ENCODE measurements around the gene PPP1R13B.

PPP1R13B gene

GRCh38 chr14:103745424-103745823 is 102.0 kb downstream of the PPP1R13B start:
- no peak for DNase-seq (ENCODE audit: low read depth in 2 of 2)

DNA sequence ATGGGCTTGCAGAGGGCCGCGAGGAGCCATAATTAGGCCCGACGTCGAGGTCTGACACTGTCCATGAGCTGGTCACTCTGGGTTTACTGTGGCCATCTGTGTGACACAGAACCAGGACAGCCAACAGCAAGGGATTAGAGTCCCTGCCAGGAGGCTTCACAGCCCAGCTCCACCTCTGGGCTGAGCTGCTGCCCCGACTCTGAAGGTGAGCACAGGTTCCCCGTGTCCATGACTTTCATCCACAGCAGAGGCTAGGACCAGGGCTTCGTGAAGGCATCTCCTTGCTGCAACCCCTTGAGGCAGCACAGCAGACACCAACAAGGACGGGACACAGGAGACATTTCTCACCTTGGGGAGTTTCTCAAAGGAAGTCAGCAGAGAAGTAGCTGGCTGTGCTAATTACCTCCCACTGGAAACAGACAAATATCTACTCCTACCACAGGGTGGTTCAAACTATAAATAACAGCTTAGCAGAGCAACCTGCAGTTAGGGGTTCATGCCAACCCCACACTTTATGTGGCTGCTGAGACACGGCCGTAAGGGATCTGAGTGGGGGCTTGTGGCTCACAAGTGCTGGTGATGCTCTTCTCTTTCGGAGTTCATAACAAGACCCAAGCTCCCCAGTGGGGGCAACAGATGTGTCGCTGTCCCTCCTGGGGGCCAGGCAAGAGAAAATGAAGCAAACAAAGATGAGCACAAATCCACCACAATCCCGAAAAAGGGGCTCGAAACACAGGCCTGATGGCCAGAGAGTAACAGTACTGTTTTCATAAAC is 102.6 kb downstream of the PPP1R13B start:
- no peak for DNase-seq (ENCODE audit: low read depth in 2 of 2)

DNA sequence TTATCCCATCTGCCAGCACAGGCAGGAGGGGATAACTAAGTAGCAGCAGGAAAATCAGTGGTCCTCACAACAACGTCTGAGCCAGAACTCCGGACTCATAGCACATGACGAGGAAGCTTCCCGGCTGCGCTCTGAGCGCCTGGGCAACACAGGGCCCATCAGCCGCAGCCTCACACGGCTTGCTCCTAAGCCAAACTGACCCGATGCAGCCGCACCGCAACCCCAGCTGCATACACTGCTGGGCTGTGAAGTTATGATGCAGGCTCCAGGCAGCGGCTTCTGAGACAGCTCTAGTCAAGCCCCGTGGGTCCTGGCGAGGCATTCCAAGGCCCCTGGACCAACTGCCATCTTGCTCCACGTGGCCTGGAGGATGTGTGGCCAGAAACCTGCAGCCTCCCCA is 103.7 kb downstream of the PPP1R13B start:
- DNase-seq (ENCODE audit: low read depth in 2 of 2): no peak

DNA sequence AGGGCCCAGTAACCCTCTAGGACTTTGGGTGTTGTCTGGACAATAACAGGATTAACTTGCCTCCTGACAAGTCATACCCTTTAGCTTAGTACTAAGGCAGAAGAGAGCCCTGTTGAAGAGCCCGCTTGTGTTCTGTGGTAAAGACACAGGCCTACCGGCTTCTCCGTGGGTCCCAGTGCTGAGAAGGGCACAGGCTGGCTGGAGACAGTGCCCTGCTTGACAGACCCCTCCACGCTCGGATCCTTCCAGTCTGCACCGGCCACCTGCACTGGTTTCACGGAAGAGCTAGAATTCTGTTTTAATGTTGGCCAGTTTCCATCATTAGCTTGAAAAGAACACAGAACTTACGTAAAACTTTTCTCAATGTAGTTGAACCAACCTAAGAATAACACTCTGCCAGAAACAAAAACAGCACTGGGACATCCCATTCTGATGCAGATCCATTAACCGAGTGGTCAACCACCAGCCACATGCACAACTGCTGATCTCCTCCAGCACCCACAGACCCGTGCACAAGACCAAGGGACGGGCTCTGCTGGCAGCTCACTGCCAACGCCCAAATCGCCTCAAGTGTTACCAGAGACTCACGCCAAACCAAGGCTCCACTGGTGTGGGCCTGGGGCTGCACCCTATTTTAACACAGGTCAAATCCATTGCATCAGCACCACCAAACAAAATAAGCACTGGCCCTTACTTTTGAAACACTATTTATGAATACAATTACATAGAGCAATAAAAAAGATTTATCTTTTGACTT is 104.7 kb downstream of the PPP1R13B start:
- DNase-seq (ENCODE audit: low read depth in 2 of 2): no peak

DNA sequence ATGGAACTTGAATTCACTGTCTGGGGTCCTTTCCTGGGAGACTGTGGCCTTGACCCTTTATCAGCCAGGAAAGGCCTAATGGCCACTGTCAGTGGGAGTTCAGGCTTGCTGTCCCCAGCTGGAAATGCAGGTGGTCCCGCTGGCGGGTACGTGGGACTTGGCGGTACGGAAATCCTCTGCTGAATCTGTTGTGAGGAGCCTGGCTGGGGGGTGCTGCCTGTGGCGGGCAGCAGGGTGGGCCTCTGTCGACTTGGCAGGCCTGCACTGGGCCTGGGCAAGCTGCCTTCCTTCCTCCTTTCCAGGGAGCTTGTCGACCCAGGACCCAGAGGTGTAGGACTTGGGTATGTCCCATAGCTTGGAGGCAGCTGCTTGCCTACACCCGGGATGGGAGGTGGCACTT is 105.5 kb downstream of the PPP1R13B start:
- DNase-seq (ENCODE audit: low read depth in 2 of 2): no peak

DNA sequence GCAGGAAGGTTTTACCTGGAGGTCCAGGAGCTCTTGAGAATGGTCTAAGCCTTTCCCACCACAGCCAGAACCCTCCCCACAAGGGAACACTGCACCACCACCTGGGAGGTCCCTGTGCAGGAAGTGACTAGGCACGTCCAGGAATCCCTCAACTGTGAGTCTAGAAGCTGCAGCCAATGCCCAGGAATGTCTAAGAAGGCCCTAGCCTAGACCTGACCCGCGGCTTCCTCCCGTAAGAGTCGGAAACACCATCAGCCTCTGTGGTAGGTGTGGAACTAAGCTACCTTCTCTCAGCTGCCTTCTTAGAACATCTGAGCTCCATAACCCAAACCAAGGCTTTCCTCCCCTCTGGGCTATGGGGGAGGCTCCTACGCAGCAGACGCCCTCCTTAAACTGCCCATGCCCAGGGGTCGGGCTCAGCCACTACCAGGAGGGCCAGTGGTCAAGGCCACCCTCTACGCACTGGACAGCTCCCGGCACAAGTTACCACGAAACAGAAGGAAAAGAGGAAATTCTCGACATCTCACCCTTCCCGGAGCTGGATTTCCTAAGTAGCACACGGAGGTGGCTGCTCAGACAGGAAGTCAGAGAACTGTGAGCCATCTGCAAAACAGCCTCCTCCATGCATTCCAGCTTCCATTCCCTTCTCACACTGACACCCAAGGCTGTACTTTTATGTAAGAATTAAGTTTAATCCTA is 106.2 kb downstream of the PPP1R13B start:
- no peak for DNase-seq (ENCODE audit: low read depth in 2 of 2)

GRCh38 chr14:103739793-103740501 is 107.4 kb downstream of the PPP1R13B start:
- DNase-seq (ENCODE audit: low read depth in 2 of 2): no peak

DNA sequence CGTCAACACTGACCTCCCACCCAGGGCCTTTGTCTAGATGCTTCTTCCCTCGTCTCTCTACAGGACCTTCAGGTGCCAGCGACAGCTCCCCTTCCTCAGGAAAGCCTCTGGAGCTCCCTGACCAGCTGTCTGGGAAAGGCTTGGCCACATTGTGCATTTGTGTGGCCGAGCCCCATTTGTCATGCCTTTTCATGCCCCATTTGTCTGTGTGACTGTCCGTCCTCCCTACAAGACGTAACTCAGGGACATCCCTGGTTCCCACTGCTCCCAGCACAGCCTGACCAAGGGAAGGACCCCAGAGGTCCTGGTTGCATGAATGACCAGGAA is 107.9 kb downstream of the PPP1R13B start:
- no peak for DNase-seq (ENCODE audit: low read depth in 2 of 2)

DNA sequence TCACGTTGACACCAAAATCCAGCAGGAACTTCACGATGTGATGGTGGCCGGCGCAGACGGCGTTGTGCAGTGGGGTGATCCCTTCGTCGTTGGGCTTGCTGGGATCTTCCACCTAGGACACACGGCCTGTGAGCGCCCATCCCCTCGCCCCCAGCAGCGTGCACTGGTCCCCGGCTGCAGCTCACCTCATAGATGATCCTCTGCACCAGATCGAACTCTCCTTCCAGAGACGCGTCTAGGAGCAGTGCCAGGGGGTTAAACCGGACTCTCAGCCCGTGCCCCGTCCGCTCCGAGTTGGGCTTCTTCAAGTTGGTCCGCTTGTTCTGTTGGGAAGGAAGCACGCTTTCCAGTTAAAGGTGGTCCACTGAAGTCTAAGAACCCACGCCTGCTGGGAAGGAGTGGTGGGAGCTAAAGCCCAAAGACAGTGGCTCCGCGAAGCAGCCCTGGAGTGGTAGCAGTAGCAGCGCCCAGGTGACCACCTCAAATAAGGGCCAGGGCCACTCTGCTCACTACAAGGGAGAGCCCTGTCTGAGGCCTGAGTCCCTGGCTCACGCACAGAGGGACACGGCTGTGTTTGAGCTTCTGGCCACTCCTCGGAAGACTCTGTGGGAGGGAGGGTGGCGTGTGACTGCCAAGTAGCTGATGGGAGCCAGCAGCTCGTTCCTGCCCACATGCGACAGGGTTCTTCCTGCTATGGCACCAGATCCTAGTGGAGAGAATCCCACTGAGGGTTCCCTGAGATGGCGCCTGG is 108.5 kb downstream of the PPP1R13B start:
- no peak for DNase-seq (ENCODE audit: low read depth in 2 of 2)

- no peak for DNase-seq (ENCODE audit: low read depth in 2 of 2)
These were observed 109.2 kb downstream of the PPP1R13B start for GRCh38 chr14:103738166-103738565.

DNA sequence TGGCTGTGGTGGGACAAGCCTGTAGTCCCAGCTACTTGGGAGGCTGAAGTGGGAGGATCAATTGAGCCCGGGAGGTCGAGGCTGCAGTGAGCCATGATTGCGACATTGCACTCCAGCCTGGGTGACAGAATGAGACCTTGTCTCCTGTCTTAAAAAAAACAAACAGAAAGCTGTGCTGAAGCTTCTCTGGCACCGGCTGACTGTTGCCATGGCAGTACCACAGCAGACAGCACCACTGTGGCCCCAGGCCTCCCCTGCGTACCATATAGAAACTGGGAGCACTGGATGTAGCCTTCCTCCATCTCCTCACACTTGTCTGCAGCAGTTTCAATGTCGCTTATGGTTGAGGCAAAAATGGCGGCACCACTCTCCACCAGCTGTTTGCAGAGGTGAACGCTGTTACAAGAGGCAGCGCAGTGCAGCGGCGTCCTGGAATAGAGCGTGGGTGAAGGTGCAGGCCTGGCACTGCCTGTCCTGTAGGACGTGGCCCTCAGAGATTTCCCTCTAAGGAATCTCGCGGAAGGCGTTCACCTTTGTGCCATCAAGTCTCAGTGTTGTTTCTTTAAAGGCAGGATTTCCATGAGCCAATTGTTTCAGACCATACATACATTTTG is 109.8 kb downstream of the PPP1R13B start:
- no peak for DNase-seq (ENCODE audit: low read depth in 2 of 2)

DNA sequence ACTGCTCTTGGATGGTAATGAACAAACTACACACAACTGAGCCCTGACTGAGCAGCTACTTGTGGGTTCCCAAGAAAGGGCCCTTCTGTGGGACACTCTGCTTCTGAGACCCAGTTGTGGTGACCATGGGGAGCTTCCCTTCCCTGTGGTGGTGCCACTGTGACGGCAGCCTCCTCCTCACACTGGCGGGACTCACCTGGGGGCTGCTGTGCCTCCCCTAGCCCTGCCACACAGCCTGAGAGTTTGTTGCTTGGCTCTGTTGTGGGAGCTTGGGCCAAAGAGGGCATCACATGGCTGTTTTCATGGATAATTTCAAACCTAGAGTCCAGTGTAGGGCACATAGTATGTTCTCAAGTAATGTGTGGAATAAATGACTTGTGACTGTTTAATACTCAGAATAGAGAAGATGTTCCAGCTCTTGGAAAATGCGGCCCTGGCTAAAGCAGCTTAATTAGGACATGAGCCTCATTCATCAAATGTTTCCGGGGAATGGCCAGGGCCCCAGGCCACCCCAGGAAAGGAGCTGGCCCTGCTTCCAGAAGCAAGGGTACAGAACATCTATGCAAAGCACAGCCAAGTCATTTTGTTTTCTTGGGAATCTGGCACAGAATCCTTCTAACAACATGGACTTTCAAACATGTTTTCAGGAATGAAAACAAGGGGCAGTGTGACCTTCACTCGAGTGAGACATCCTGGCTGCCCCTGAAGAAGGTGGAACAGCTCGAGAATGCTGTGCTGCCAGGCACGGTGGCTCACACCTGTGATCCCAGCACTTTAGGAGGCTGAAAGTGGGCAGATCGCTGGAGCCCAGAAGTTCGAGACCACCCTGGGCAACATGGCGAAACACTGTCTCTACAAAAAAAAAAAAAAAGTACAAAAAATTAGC is 110.6 kb downstream of the PPP1R13B start:
- DNase-seq (ENCODE audit: low read depth in 2 of 2): no peak

DNA sequence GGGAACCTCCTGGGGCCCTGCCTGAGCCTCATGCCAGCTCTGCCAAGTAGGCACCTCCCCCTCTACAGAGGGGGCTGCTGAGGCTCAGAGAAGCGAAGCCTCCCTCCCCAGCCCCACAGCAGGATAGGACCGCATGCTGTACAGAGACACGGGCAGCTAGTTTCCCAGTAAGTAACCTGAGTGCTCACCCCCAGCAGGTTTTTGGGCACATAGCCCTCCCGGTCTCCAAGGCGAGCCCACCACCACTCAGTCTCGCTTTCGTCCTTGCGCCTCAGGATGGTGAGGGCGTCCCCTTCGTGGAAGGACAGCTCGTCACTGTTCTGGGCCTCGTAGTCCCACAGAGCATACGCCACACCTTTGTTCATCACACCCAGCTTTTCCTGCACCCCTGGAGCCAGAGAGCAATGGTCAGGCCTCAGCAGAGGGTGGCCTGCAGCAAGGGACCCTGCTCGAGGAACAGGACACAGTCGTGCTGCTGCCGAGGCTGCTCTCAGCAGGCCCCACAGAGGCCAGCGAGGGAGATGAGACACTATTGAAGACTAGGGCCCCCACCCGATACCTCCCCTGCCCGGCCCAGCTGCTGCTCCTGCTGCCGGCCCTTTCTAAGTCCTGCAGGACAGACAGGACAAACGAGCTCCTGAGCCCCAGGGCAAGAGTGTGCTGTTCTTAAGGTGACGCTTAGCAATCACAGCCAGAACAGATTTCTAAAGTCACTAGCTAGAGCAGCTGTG is 111.4 kb downstream of the PPP1R13B start:
- DNase-seq (ENCODE audit: low read depth in 2 of 2): no peak

GRCh38 chr14:103735439-103735814 is 111.9 kb downstream of the PPP1R13B start:
- DNase-seq (ENCODE audit: low read depth in 2 of 2): no peak

GRCh38 chr14:103735022-103735421 is 112.4 kb downstream of the PPP1R13B start:
- DNase-seq (ENCODE audit: low read depth in 2 of 2): no peak

- DNase-seq (ENCODE audit: low read depth in 2 of 2): no peak
These were observed 113.1 kb downstream of the PPP1R13B start for GRCh38 chr14:103734081-103734888.

GRCh38 chr14:103733651-103734050 is 113.7 kb downstream of the PPP1R13B start:
- DNase-seq (ENCODE audit: low read depth in 2 of 2): no peak

DNA sequence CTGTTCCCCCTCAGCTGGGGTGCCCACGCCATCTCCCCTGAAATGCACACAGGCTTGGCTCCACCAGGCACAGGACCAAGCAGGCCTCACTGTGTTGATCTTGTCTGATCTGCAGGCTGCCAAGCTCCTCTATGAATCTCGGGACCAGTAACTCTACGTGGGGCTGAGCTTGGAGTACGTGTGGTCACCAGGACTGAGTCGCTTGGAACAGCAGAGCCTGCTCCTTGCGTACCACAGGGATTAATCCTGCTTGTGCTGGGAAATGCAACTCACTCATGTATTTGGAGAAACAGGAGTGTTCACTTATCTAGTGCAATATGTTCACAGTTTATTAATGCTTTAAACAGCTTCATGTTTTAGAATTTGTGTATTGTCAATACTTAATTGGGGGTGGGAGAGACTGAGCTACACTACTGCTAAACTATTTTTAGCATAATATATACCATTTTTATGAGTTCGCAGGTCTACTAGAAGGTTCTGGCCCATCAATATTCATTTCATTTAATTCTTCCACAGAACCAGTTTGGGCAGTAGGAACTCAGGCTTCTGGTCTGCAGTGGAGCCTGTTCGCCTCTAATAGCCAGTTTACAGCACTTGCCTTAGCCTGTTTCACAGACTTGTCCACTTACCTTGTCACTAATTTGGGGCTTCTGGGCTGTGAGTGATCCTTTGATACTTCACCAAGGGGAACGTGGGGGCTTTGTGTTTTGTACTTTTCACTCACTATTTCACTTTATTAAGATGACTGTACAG is 114.3 kb downstream of the PPP1R13B start:
- DNase-seq (ENCODE audit: low read depth in 2 of 2): no peak

Data from activated CD4-positive, alpha-beta T cell treated with anti-CD3 and anti-CD28 coated beads for 24 hours (primary cell).